A549 (cell line): Measurements from ENCODE around the gene LARGE1. TPM values are rescaled to one million over a fixed set of nuclear protein-coding genes. Genes with fewer than 3 reads are reported as not detected.

Experiments
- ATAC-seq, 2 experiments: fragments of 200-7000 bp in 1 of 2; fragments of >200 bp in 1 of 2; cut with Nextera tagmentation in 1 of 2; cut with Tn5 transposase in 1 of 2; 3 replicates each; pipeline versions ENCODE4 v1.8.0 to v1.9.1; 2018 to 2020; ENCODE audit warnings: mild to moderate bottlenecking in 1 of 2, moderate library complexity in 1 of 2
- CTCF ChIA-PET: fragments of 300-600 bp; sonication (Branson Sonifier 250); formaldehyde crosslinking; extraction: SDS; loops from one replicate; lab custom pipeline; 2021; ENCODE audit warnings: antibody characterized with exemption, inconsistent platforms; lab: Yijun Ruan, JAX
- POLR2A ChIA-PET: fragments of 350-600 bp; formaldehyde crosslinking; extraction: SDS; loops from one replicate; lab custom pipeline; 2021; ENCODE audit warnings: antibody characterized with exemption, inconsistent platforms; lab: Yijun Ruan, JAX
- DNase-seq, 2 experiments: peaks; one replicate each; pipeline versions ENCODE4 v3.0.0 to v3.0.0-alpha.2; 2011 to 2016; ENCODE audit warnings: low read depth in 1 of 2, low spot score in 1 of 2
- FAIRE-seq: peaks from 2 replicates; lab custom pipeline; 2011; peaks lifted over from hg19 to GRCh38; lab: Jason Lieb, UNC
- H3K27ac ChIP-seq, 2 experiments: fragments of >200 bp; sonication (Bioruptor Twin); formaldehyde crosslinking; 3 replicates each; pipeline ENCODE4 v1.5.1; 2016 to 2017
- H3K4me1 ChIP-seq: fragments of >200 bp; sonication (Bioruptor Twin); formaldehyde crosslinking; 3 replicates; pipeline ENCODE4 v1.6.1; 2016
- H3K4me2 ChIP-seq: fragments of >200 bp; sonication (Bioruptor Twin); formaldehyde crosslinking; 3 replicates; pipeline ENCODE4 v1.6.1; 2016
- H3K4me3 ChIP-seq: fragments of >200 bp; sonication (Bioruptor Twin); formaldehyde crosslinking; 3 replicates; pipeline ENCODE4 v1.5.1; 2016
- H3K9me3 ChIP-seq: fragments of >200 bp; sonication (Bioruptor Twin); formaldehyde crosslinking; 3 replicates; pipeline ENCODE4 v1.6.1; 2016
- CBX2 ChIP-seq: fragments of 200-600 bp; sonication (generic); IDR thresholded peaks from 2 replicates; pipeline ENCODE4 v1.6.1; 2016; ENCODE audit warnings: low read depth, mild to moderate bottlenecking, borderline replicate concordance
- CEBPB ChIP-seq, 2 experiments: fragments of >200 bp in 1 of 2; sonication (Bioruptor Twin) in 1 of 2; formaldehyde crosslinking in 1 of 2; IDR thresholded peaks; 2 replicates each; pipeline ENCODE4 v1.6.1; 2012 to 2016
- CHD2 ChIP-seq: fragments of 150-350 bp; IDR thresholded peaks from 2 replicates; pipeline ENCODE4 v1.6.1; 2014; ENCODE audit warnings: low read length; ENCODE audit not compliant: partially characterized antibody
- CHD4 ChIP-seq: fragments of 200-600 bp; sonication (generic); IDR thresholded peaks from 2 replicates; pipeline ENCODE4 v1.6.1; 2016; ENCODE audit warnings: antibody characterized with exemption, mild to moderate bottlenecking, borderline replicate concordance
- EHF ChIP-seq: fragments of 250-450 bp; sonication (Bioruptor Pico); IDR thresholded peaks from 2 replicates; pipeline ENCODE4 v1.5.0; 2020; ENCODE audit warnings: mild to moderate bottlenecking
- EP300 ChIP-seq, 2 experiments: fragments of >200 bp; sonication (Bioruptor Twin); formaldehyde crosslinking; IDR thresholded peaks; 2 replicates in 1 of 2; 3 replicates in 1 of 2; pipeline ENCODE4 v1.6.1; 2016 to 2017
- ESRRA ChIP-seq: fragments of 150-350 bp; IDR thresholded peaks from 2 replicates; pipeline ENCODE4 v1.6.1; 2014; ENCODE audit warnings: mild to moderate bottlenecking, low read length, borderline replicate concordance
- FOSB ChIP-seq: fragments of 250-450 bp; sonication (Bioruptor Pico); IDR thresholded peaks from 2 replicates; pipeline ENCODE4 v1.5.0; 2020; ENCODE audit warnings: mild to moderate bottlenecking, moderate library complexity
- FOXS1 ChIP-seq: fragments of 250-450 bp; sonication (Bioruptor Pico); IDR thresholded peaks from 2 replicates; pipeline ENCODE4 v1.5.0; 2020; ENCODE audit warnings: mild to moderate bottlenecking, moderate library complexity
- HEYL ChIP-seq: fragments of 250-450 bp; sonication (Bioruptor Pico); IDR thresholded peaks from 2 replicates; pipeline ENCODE4 v1.8.0; 2021; ENCODE audit warnings: mild to moderate bottlenecking, moderate library complexity
- HOXB13 ChIP-seq: fragments of 250-450 bp; sonication (Bioruptor Pico); IDR thresholded peaks from 2 replicates; pipeline ENCODE4 v1.5.0; 2020; ENCODE audit warnings: low read depth, mild to moderate bottlenecking, moderate library complexity
- HOXB5 ChIP-seq: fragments of 250-450 bp; sonication (Bioruptor Pico); IDR thresholded peaks from 2 replicates; pipeline ENCODE4 v1.5.0; 2020; ENCODE audit warnings: mild to moderate bottlenecking, moderate library complexity
- JUNB ChIP-seq: fragments of >200 bp; sonication (Bioruptor Twin); formaldehyde crosslinking; IDR thresholded peaks from 2 replicates; pipeline ENCODE4 v1.6.1; 2016
- MAZ ChIP-seq: fragments of 150-350 bp; IDR thresholded peaks from 2 replicates; pipeline ENCODE4 v1.6.1; 2014; ENCODE audit warnings: antibody characterized with exemption, low read depth, low read length, borderline replicate concordance
- MYC ChIP-seq: IDR thresholded peaks from 2 replicates; pipeline ENCODE4 v1.6.1; 2012; ENCODE audit warnings: mild to moderate bottlenecking, inconsistent platforms, low read length, improper control_type of control experiment, borderline replicate concordance
- NPAS2 ChIP-seq: fragments of 250-450 bp; sonication (Bioruptor Pico); IDR thresholded peaks from 2 replicates; pipeline ENCODE4 v1.8.0; 2022; ENCODE audit warnings: mild to moderate bottlenecking, moderate library complexity, borderline replicate concordance
- NR3C1 ChIP-seq: fragments of >200 bp; sonication (Bioruptor Twin); formaldehyde crosslinking; IDR thresholded peaks from 3 replicates; pipeline ENCODE4 v1.6.1; 2017
- POLR2A ChIP-seq: IDR thresholded peaks from 2 replicates; pipeline ENCODE4 v1.6.1; 2012; ENCODE audit warnings: mild to moderate bottlenecking, low read length
- RAD21 ChIP-seq, 2 experiments: fragments of >200 bp in 1 of 2; sonication (Bioruptor Twin) in 1 of 2; formaldehyde crosslinking in 1 of 2; IDR thresholded peaks in 1 of 2; conservative IDR thresholded peaks in 1 of 2; 2 replicates in 1 of 2; 3 replicates in 1 of 2; pipeline ENCODE4 v1.6.1; 2012 to 2018; ENCODE audit warnings: inconsistent platforms in 1 of 2
- RCOR1 ChIP-seq: fragments of 150-350 bp; IDR thresholded peaks from 2 replicates; pipeline ENCODE4 v1.6.1; 2014; ENCODE audit warnings: antibody characterized with exemption, low read length, low read depth
- RFX5 ChIP-seq: fragments of 450-650 bp; IDR thresholded peaks from 2 replicates; pipeline ENCODE4 v1.7.1; 2014; ENCODE audit warnings: antibody characterized with exemption, mild to moderate bottlenecking, moderate library complexity
- SREBF2 ChIP-seq: fragments of 450-650 bp; IDR thresholded peaks from 2 replicates; pipeline ENCODE4 v1.6.1; 2014; ENCODE audit warnings: mild to moderate bottlenecking, moderate library complexity
- ZC3H11A ChIP-seq: fragments of 450-650 bp; IDR thresholded peaks from 2 replicates; pipeline ENCODE4 v1.6.1; 2014; ENCODE audit warnings: antibody characterized with exemption, mild to moderate bottlenecking
- WGBS: methylation state at CpG from one replicate; pipeline ENCODE4 v1.1.6; 2017; ENCODE audit errors: missing lambda C conversion rate; 5-methylcytosine and 5-hydroxymethylcytosine counted together
- polyA plus RNA-seq, 4 experiments: library from polyadenylated mRNA; depleted of rRNA in 3 of 4; stranded (reverse); fragments of >200 nt; fragmentation: RNase III in 1 of 4; extraction: RNeasy Plus Mini Kit Qiagen cat#74134 plus additional on column Dnase treatment in 1 of 4; gene quantifications; 2 replicates in 3 of 4; 3 replicates in 1 of 4; pipeline ENCODE4 v1.2.3, GENCODE V29; 2011 to 2017
- TF ChIP-seq, protein P1 (sequence below): fragments of 450-650 bp; IDR thresholded peaks from 2 replicates; pipeline ENCODE4 v1.6.1; 2014; ENCODE audit warnings: antibody characterized with exemption
- TF ChIP-seq, protein P2 (sequence below): fragments of >200 bp; sonication (Bioruptor Twin); formaldehyde crosslinking; IDR thresholded peaks from 2 replicates; pipeline ENCODE4 v1.6.1; 2016
- TF ChIP-seq, protein P3 (sequence below): IDR thresholded peaks from 2 replicates; pipeline ENCODE4 v1.6.1; 2012; ENCODE audit warnings: low read depth, borderline replicate concordance
- TF ChIP-seq, protein P4 (sequence below): fragments of 250-450 bp; sonication (Bioruptor Pico); IDR thresholded peaks from 2 replicates; pipeline ENCODE4 v1.5.0; 2021; ENCODE audit warnings: mild to moderate bottlenecking, moderate library complexity, borderline replicate concordance
- TF ChIP-seq, protein P5 (sequence below): fragments of 250-450 bp; sonication (Bioruptor Pico); IDR thresholded peaks from 2 replicates; pipeline ENCODE4 v1.5.0; 2020; ENCODE audit warnings: low read depth, mild to moderate bottlenecking, moderate library complexity
- TF ChIP-seq, protein P6 (sequence below): fragments of 200-600 bp; sonication (generic); IDR thresholded peaks from 2 replicates; pipeline ENCODE4 v1.6.1; 2016; ENCODE audit warnings: antibody characterized with exemption, mild to moderate bottlenecking, moderate library complexity
- TF ChIP-seq, protein P7 (sequence below): IDR thresholded peaks from 2 replicates; pipeline ENCODE4 v1.6.1; 2012

LARGE1 gene
- polyA plus RNA-seq, 2 of the 4 experiments (the other 2 are of a cell fraction): 2.7 to 5.8 TPM

DNA sequence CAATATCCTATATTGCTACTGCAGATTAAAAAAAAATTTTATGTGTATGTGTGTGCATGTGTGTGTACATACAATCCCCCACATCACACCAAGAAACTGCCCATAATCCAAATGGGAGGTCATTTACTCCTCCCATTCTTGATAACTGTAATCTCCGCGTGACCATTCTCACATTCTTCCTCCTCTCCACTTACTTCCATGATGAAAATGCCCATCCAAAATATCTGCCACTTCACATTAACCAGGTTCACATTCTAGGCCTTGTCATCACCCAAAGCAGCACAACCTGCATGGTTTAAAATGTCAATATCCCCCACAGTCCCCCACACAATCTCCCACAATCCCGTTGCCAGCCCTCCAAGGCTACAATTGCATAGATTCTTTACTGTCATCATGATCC is 149.6 kb downstream of the LARGE1 start:
- H3K4me2 ChIP-seq: no peak overlapping the region
- ChIA-PET CTCF (no interaction called here), POLR2A (no interaction called here)
- H3K9me3 ChIP-seq: no peaks in the 10 kb centered on the region
- WGBS: 65% methylated on average over 3 of the region's 3 CpGs
- FAIRE-seq (no peak), DNase-seq (no peak), ATAC-seq (no peak)
- TF ChIP-seq CHD2: no peak
- no peak for TF ChIP-seq NR3C1
- TF ChIP-seq POLR2A: no peak
- no peak for TF ChIP-seq ZC3H11A
- TF ChIP-seq, protein P1, sequence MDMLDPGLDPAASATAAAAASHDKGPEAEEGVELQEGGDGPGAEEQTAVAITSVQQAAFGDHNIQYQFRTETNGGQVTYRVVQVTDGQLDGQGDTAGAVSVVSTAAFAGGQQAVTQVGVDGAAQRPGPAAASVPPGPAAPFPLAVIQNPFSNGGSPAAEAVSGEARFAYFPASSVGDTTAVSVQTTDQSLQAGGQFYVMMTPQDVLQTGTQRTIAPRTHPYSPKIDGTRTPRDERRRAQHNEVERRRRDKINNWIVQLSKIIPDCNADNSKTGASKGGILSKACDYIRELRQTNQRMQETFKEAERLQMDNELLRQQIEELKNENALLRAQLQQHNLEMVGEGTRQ: no peak
- no peak for TF ChIP-seq RCOR1
- TF ChIP-seq HOXB5 (CRISPR knock-in tag): no peak
- no peak for TF ChIP-seq FOSB (CRISPR knock-in tag)
- TF ChIP-seq EP300 (IDR thresholded peaks at IDR 0.05): no peak
- TF ChIP-seq, protein P2, sequence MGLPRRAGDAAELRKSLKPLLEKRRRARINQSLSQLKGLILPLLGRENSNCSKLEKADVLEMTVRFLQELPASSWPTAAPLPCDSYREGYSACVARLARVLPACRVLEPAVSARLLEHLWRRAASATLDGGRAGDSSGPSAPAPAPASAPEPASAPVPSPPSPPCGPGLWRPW: no peak
- TF ChIP-seq, protein P3, sequence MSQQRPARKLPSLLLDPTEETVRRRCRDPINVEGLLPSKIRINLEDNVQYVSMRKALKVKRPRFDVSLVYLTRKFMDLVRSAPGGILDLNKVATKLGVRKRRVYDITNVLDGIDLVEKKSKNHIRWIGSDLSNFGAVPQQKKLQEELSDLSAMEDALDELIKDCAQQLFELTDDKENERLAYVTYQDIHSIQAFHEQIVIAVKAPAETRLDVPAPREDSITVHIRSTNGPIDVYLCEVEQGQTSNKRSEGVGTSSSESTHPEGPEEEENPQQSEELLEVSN: no peak
- no peak for TF ChIP-seq NPAS2
- TF ChIP-seq, protein P4, sequence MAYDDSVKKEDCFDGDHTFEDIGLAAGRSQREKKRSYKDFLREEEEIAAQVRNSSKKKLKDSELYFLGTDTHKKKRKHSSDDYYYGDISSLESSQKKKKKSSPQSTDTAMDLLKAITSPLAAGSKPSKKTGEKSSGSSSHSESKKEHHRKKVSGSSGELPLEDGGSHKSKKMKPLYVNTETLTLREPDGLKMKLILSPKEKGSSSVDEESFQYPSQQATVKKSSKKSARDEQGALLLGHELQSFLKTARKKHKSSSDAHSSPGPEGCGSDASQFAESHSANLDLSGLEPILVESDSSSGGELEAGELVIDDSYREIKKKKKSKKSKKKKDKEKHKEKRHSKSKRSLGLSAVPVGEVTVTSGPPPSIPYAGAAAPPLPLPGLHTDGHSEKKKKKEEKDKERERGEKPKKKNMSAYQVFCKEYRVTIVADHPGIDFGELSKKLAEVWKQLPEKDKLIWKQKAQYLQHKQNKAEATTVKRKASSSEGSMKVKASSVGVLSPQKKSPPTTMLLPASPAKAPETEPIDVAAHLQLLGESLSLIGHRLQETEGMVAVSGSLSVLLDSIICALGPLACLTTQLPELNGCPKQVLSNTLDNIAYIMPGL (CRISPR knock-in tag): no peak
- TF ChIP-seq CEBPB (IDR thresholded peaks at IDR 0.05): no peak
- TF ChIP-seq SREBF2: no peak
- no peak for TF ChIP-seq EHF (CRISPR knock-in tag)
- no peak for TF ChIP-seq MYC
- TF ChIP-seq FOXS1 (CRISPR knock-in tag): no peak
- no peak overlapping the region for H3K4me3 ChIP-seq
- no peak overlapping the region for H3K27ac ChIP-seq
- no peaks in the 10 kb centered on the region for H3K4me1 ChIP-seq

DNA sequence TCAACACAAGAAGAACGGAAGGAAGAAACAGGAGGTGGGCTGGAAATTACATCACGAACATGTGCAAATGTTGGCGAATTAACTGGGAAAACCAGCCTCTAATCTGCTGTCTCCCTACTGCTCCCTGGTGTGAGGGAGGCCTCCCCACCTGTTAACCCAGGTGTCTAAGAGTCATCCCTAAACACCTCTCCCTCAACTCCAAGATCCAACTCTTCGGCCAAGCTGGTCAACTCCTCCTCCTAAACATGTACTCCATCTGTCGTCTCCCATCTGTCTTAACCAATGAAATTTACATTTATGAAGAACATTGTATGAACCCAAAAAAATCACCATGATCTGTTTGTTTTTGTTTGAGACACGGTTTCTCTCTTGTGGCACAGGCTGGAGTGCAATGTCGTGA is 154.2 kb downstream of the LARGE1 start:
- WGBS: 66% methylated on average over 7 of the region's 7 CpGs
- CTCF ChIA-PET: no interaction called here
- no peak for DNase-seq
- H3K4me2 ChIP-seq: no peak overlapping the region
- POLR2A ChIA-PET: no interaction called here
- H3K4me1 ChIP-seq: no peaks in the 10 kb centered on the region
- H3K27ac ChIP-seq: no peak overlapping the region
- no peak for ATAC-seq
- TF ChIP-seq RAD21 (conservative IDR thresholded peaks at IDR 0.05 in 1 of 2, IDR thresholded peaks at IDR 0.05 in 1 of 2): no peak
- no peak for TF ChIP-seq NR3C1
- TF ChIP-seq, protein P1: no peak
- TF ChIP-seq, protein P5, sequence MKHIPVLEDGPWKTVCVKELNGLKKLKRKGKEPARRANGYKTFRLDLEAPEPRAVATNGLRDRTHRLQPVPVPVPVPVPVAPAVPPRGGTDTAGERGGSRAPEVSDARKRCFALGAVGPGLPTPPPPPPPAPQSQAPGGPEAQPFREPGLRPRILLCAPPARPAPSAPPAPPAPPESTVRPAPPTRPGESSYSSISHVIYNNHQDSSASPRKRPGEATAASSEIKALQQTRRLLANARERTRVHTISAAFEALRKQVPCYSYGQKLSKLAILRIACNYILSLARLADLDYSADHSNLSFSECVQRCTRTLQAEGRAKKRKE (CRISPR knock-in tag): no peak
- TF ChIP-seq RFX5: no peak
- TF ChIP-seq, protein P6, sequence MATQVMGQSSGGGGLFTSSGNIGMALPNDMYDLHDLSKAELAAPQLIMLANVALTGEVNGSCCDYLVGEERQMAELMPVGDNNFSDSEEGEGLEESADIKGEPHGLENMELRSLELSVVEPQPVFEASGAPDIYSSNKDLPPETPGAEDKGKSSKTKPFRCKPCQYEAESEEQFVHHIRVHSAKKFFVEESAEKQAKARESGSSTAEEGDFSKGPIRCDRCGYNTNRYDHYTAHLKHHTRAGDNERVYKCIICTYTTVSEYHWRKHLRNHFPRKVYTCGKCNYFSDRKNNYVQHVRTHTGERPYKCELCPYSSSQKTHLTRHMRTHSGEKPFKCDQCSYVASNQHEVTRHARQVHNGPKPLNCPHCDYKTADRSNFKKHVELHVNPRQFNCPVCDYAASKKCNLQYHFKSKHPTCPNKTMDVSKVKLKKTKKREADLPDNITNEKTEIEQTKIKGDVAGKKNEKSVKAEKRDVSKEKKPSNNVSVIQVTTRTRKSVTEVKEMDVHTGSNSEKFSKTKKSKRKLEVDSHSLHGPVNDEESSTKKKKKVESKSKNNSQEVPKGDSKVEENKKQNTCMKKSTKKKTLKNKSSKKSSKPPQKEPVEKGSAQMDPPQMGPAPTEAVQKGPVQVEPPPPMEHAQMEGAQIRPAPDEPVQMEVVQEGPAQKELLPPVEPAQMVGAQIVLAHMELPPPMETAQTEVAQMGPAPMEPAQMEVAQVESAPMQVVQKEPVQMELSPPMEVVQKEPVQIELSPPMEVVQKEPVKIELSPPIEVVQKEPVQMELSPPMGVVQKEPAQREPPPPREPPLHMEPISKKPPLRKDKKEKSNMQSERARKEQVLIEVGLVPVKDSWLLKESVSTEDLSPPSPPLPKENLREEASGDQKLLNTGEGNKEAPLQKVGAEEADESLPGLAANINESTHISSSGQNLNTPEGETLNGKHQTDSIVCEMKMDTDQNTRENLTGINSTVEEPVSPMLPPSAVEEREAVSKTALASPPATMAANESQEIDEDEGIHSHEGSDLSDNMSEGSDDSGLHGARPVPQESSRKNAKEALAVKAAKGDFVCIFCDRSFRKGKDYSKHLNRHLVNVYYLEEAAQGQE: no peak
- no peak for TF ChIP-seq EHF (CRISPR knock-in tag)
- no peak for TF ChIP-seq JUNB
- TF ChIP-seq MAZ: no peak
- TF ChIP-seq HOXB13 (CRISPR knock-in tag): no peak
- TF ChIP-seq POLR2A: no peak
- TF ChIP-seq CHD2: no peak
- no peak for TF ChIP-seq HEYL (CRISPR knock-in tag)
- no peak for TF ChIP-seq CHD4
- no peak for TF ChIP-seq CBX2
- TF ChIP-seq HOXB5 (CRISPR knock-in tag): no peak
- TF ChIP-seq, protein P7, sequence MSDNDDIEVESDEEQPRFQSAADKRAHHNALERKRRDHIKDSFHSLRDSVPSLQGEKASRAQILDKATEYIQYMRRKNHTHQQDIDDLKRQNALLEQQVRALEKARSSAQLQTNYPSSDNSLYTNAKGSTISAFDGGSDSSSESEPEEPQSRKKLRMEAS: no peak
- no peak for TF ChIP-seq ESRRA
- no peaks in the 10 kb centered on the region for H3K9me3 ChIP-seq
- H3K4me3 ChIP-seq: no peak overlapping the region
- no peak for FAIRE-seq
